ENCODE results near the gene STXBP6.
"Not testable (repeated sequence)": the region's sequence is repeated elsewhere in the genome, so short reads cannot be mapped to it uniquely, and the experiment has no call there.

The STXBP6 gene

DNA sequence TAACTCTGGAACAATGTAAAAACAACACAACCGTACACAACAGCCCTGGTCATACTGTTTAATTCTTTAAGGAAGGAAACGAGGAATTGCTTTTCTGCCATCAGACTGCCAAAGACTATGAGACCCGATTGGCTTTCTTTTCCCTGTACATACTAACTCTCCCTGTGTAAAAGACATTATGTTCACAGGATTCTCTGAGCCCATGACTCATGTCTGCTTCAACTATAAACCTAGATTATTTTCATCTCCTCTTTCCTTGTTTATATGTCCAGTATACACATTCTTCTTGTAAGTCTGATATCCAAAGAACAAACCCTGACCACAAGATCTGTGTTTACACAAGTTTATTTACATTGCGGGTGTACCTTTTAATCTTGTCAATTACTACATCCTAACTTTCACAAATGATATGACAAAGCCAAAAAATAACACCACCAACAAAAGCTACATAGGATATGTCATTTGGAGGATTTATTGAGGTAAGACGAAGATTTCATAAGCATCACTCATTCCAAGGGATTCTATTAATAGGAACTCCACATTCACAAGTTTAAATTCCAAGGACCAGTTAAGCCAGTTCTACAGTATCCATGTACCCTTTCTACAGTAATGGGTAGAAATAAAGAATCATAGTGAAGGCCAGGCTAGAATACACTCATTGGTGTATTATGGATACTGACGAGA is 67.3 kb downstream of the STXBP6 start:
- DNase-seq = no peak

DNA sequence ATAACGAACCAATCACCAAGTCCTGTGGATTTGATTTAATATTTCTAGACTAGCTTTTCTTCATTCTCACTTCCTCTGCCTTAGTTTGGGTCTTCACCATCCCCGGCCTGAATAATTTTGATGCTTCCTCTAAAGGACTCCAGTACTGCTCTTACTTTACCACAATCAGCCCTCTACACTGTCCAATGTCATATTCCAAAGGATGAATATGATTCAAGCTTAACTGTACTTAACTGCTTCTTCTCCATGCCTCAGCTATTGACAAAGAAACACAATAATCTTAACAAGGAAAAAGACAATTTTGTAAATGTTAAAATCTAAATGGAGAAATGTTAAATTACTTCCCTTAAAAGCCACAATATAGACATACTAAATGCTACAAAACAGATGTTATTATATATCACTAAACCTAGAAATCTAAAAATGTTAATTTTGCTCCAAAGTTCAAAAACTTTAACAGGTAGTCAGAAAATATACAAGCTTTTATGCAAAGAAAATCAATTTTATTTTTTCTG is 70.2 kb downstream of the STXBP6 start:
- no peak for DNase-seq

DNA sequence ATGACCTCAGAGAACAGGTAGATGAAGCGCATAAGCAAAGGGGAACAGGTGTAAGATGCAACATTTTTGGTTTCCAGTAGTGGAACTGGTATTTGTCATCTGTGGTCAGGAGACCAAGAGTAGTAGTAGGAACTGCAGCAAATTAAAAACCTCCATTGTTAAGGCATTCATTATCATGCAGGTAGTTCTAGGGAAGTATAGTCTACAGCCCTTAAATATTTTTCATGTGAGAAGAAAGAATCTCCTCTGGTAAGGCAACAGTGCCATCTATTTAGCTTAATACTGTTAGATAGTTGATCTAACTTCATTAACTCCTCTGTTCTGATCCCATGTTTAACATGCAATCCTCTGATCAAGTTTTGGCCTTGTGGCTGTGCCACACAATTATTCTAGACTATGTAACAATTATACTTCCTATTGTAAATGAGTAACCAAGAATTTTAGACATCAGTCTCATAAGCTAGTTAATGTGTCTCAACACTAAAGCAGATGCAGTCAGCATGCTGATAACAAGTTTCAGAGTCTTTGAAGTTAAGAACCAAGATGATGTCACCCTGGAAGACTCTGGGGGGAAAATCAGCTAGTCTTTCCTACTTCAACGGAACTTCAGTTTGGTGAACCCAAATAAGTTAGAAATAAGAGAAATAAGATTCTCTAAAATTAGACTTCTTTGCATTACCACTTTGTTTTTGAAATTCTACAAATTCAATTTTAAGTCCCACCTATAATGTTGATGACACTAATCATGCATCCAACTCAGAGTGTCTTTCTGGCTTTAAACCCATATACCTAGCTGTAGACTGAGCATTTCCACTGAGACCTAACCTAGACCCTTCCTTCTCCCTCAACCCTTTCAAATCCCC is 70.9 kb downstream of the STXBP6 start:
- DNase-seq = no peak

GRCh38 chr14:24976602-24977001 is 73.3 kb downstream of the STXBP6 start:
- DNase-seq = no peak

- no peak for DNase-seq
Measured at GRCh38 chr14:24975393-24975792, 74.6 kb downstream of the STXBP6 start.

- DNase-seq = no peak
Measured at GRCh38 chr14:24974591-24975374, 75.2 kb downstream of the STXBP6 start.

DNA sequence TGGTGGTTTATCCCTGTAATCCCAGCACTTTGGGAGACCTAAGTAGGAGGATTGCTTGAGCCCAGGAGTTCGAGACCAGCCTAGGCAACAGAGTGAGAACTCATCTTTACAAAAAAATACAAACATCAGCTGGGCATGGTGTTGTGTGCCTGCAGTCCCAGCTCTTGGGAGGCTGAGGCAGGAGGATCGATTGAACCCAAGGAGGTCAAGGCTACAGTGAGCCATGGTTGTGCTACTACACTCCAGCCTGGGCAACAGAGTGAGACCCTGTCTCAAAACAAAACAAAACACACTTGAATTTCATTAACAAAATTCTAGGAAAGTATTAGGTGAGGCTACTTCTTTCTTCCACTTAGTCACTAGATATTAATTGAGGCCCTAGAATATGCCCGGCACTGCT is 77.1 kb downstream of the STXBP6 start:
- DNase-seq = no peak

GRCh38 chr14:24971255-24971654 is 78.7 kb downstream of the STXBP6 start:
- no peak for DNase-seq

DNA sequence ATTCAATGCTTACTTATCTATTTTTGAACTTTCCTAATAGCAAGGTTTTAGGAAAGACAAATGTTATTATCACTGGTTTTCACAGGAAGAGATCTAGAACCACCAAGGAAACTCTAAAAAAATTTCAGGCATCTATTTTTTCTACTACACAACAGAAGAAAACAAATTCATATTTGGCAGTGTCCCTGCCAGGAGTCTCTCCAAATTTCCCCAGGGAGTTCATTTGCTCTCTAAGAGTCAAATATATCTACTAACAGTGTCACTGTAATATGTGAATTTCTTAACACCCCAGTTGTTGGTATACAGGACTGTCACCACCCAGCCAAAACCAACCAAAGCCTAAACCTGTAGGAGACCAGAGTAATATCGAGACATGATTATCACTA is 83.4 kb downstream of the STXBP6 start:
- no peak for DNase-seq

DNA sequence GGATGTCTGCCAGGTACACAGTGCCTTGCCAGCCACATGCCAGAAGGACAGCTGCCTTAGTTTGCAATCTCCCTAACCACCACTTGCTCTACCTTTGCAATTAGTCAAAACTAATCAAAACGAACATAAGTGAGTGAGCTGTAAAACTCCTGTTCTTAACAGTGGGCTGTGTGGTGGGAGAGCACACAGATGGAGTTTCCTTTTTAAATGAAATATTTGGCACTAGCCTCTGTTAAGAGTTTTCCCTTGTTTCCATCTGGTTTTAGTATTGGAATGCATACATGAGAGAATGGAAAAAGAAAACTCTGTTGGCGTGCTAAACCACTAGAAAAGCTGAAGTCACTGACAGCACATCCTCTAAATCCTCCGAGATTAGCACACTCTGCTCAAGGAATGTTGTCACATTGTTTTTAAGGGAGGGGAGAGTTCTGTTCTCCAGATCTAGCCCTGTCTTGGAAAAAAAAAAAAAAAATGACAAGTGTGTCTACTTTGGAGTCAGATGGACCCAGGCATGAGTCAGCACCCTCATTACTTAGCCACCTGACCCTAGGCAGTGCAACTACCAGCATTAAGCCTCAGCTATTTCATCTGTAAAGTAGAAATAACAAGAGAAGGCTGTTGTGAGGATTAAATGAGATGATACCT is 83.9 kb downstream of the STXBP6 start:
- no peak for DNase-seq

DNA sequence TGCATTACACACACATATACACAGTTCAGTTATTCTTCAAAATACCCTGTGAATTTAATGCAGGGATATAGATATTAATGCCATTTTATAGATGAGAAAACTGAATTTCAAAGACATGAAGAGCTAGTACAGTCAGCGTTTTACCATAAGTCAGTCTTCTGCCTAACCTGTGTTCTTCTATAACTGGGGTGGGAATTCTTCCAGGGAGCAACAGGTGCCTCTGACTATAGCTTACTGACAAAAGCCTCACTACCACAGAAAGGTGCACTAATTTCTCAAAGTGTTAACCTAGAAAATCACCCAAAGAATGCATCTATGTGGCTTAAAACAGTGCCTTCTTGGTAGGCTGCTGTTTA is 84.4 kb downstream of the STXBP6 start:
- DNase-seq = no peak

- no peak for DNase-seq
Measured at GRCh38 chr14:24964591-24964990, 85.4 kb downstream of the STXBP6 start.

- DNase-seq = no peak
Measured at GRCh38 chr14:24964048-24964447, 85.9 kb downstream of the STXBP6 start.

DNA sequence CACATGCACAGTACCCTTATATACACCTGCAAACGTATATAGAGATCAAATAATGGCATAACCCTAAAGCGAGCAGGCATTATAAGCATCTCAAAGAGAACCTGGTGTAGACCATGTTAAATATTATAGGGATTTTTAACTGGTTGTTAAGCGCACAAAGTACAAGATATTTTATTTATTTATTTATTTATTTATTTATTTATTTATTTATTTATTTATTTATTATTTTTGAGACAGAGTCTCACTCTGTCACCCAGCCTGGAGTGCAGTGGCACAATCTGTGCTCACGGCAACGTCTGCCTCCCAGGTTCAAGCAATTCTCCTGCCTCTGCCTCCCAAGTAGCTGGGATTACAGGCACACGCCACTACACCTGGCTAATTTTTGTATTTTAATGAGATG is 87.8 kb downstream of the STXBP6 start:
- not testable (repeated sequence) for DNase-seq

DNA sequence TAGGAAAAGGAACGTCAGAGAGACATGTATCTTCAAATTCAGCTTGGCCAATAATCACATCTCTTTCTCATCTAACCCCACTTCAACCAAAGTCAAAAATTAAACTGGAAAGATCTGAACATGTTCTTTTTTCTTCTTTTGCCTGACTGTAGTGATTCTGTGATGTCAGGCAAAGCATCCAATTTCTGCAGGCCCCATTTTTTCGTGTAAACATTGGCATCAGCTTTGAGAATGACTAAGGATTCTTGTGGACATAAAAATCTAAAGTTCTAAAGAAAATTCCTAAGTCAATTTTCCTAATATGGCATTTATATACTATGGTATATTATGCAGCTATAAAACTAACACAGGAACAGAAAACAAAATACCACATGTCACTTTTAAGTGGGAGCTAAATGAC is 89.1 kb downstream of the STXBP6 start:
- DNase-seq = no peak

DNA sequence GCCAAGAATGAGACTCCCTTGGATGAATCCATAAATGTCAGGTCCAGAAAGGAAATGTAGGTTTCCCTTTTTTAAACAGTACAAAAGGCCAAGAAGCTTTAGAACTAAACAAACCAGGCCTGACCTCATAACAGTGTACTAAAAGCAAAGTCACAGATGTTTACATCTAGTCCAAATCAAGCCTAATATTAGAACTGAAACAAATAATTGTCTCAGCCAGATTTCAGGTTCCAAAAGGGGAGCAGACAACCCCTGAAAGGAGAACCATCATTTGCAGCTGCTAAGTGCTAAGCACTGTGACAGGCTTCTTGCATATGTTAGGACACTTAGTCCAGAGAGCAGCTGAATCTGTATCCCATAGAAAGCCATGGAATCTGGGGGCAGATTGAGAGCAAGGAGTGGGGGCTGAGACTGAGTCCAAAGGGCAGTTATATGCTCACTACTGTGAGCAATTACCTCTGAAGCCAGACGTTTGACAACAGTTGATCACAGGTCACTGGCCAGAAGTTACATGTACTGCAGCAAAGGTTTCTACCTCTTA is 90.1 kb downstream of the STXBP6 start:
- no peak for DNase-seq

DNA sequence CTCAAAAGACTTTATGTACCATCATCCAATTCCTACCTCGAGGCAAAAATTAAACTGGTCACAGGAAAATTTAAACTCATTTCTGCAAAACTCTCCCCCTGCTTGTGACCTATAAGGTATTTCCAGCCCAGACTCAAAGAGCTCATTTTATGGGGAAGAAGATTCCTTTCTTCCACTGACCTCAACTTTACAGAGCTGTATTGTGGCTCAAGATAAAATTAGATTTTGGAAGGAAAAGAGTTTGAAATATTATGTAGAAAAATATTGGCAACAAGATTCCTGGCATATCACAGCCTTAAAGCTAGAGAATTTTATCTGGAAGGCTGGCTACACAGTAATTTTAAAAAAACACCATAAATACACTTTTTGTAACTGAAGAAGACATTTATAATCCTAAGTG is 91.7 kb downstream of the STXBP6 start:
- DNase-seq = no peak

DNA sequence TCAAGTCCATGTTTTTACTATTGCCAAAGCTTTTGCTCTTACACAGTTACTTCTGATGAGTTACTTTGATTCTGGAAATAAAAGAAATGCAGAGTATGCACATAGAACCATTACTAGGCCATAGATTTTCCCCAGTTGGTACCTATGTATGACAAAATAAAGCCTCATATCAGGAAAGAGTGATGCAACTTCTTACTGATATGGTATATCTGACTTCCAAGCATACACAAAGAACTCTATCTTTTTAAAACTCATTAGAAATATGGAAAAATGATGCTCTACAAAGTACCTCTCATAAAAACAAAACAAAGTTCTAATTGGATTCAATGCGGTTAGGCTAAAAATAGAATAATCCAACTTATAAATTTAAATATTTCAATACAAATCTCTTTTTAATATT is 92.1 kb downstream of the STXBP6 start:
- DNase-seq = no peak

DNA sequence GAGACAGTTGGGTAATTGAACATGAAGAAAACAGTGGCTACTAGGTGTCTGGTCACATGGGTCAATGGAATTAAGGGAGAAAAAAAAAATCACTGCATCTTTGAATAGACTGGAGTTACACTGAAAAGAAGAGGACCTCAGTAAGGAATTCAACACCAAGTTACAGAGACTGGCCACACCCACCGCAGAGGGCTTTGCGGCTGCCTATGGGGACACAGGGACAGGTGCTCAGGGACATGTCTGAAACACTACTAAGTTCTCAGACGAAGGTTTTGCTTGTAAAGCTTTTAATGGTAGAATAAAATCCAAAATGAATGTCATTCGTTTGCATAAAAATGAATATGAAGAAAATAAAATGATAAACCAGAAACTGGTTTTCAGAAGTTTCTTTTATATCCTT is 93.8 kb downstream of the STXBP6 start:
- DNase-seq = no peak

- DNase-seq = no peak
Measured at GRCh38 chr14:24954700-24955037, 95.3 kb downstream of the STXBP6 start.

DNA sequence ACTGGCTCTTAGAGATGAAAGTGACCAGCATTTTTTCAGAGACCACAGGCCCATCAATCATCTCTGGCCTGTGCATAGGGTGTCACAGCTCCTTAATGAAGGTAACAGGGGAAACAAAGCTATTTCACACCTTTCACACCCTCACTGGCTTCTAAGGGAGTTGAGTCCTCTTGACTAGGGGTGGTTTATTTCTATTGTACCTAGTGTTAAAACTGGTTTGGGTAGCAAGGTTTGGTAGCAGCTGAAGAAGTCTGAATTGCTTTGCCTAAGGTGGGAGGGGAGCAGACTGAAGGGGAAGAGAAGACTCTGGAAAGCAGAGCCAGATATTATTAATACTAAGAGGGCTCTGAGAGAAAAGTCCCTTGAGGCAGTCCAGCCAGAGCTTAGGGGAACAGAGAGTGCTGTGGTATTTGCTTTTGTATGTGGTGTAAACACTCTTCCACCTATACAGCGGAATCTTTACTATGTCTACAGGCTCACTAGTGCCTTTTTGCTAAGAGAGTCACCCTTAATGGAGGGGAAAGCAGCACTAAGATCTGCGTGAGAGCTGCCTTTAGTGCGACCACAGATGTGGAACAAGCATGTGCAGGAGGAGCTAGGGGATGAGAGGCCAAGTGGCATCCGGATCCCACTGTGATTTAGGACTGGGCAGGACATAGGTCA is 95.8 kb downstream of the STXBP6 start:
- no peak for DNase-seq

Data from activated CD8-positive, alpha-beta memory T cell treated with anti-CD3 and anti-CD28 coated beads, Interleukin-2, amount 50 U/mL, for 4 hours (primary cell).